MCF 10A (cell line): ENCODE results near the gene ANKDD1B. TPM values are rescaled to one million over a fixed set of nuclear protein-coding genes. Genes with fewer than 3 reads are reported as not detected.

Experiments used
- BruUV-seq: library from RNA; stranded (reverse); fragments of 400-500 nt; replicated peaks from 2 replicates; lab custom pipeline; 2021; lab: Mats Ljungman, UMichigan
- CTCF ChIA-PET: fragments of 300-600 bp; sonication (Branson Sonifier 250); formaldehyde crosslinking; extraction: SDS; loops from one replicate; lab custom pipeline; 2021; ENCODE audit warnings: antibody characterized with exemption, inconsistent platforms; lab: Yijun Ruan, JAX
- POLR2A ChIA-PET: fragments of 300-600, 350-650 bp; sonication (Branson Sonifier 250); formaldehyde crosslinking; extraction: SDS; loops from one replicate; lab custom pipeline; 2020; ENCODE audit warnings: antibody characterized with exemption, inconsistent platforms; lab: Yijun Ruan, JAX
- DNase-seq: peaks from one replicate; pipeline ENCODE4 v3.0.0-alpha.2; 2018; ENCODE audit not compliant: unreplicated experiment
- H3K27ac Mint-ChIP-seq: one replicate; pipeline ENCODE4 v1.8.0; 2022; ENCODE audit warnings: mild to moderate bottlenecking, low read depth, mixed read lengths; ENCODE audit not compliant: unreplicated experiment
- H3K27me3 Mint-ChIP-seq: one replicate; pipeline ENCODE4 v1.8.0; 2022; ENCODE audit warnings: mixed read lengths; ENCODE audit not compliant: insufficient read depth, unreplicated experiment
- H3K36me3 Mint-ChIP-seq: one replicate; pipeline ENCODE4 v1.8.0; 2022; ENCODE audit warnings: mild to moderate bottlenecking, moderate library complexity, mixed read lengths; ENCODE audit not compliant: insufficient read depth, unreplicated experiment
- H3K4me1 Mint-ChIP-seq: one replicate; pipeline ENCODE4 v1.8.0; 2022; ENCODE audit warnings: mixed read lengths; ENCODE audit not compliant: insufficient read depth, unreplicated experiment
- H3K4me3 Mint-ChIP-seq: one replicate; pipeline ENCODE4 v1.8.0; 2022; ENCODE audit warnings: mild to moderate bottlenecking, moderate library complexity, mixed read lengths; ENCODE audit not compliant: unreplicated experiment
- H3K9me3 Mint-ChIP-seq: one replicate; pipeline ENCODE4 v1.8.0; 2022; ENCODE audit warnings: mixed read lengths; ENCODE audit not compliant: unreplicated experiment
- intact Hi-C: fragments of 100-400 bp; cut with micrococcal nuclease; formaldehyde crosslinking; loops from 2 replicates; pipeline ENCODE4 v1.14.1; 2022
- total RNA-seq: library from RNA; stranded (reverse); gene quantifications from 2 replicates; pipeline ENCODE4 v1.2.3, GENCODE V29; 2022
- TF ChIP-seq, protein P1 (sequence below): fragments of 200-600 bp; IDR thresholded peaks from one replicate; pipeline ENCODE4 v1.8.0; 2022; ENCODE audit warnings: antibody characterized with exemption, mild to moderate bottlenecking; ENCODE audit not compliant: unreplicated experiment

The ANKDD1B gene
- total RNA-seq, 1 experiment from 2014 or later: 0.68 TPM

DNA sequence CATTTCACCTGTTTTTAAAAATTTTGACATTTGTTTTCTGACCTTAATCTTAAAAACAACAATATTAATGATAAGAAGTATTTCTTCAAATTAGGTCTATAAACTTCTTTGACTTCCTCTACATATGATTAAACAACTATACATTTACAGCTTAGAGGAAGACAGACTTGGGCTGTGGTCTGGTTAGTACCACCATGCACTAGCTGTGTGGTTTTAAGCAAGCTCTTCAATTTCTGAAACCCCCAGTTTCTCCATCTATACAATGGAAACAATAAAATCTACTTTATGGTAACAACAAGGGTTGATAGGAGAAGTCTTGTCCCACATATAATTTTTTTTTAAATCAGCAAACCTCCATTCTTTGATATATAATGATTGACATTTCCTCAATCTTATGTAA, 15.7 kb downstream of the ANKDD1B start:
- Mint-ChIP-seq H3K36me3 (no peaks in the 10 kb centered on the region), H3K4me1 (peaks cover 9% of the 10 kb centered on the region), H3K27me3 (no peaks in the 10 kb centered on the region), H3K4me3 (no peak overlapping the region), H3K9me3 (no peaks in the 10 kb centered on the region), H3K27ac (no peak overlapping the region)
- BruUV-seq: no TSS peak
- DNase-seq: no peak
- POLR2A ChIA-PET: no interaction called here
- intact Hi-C loops: no loop called here
- CTCF ChIA-PET: no interaction called here
- TF ChIP-seq, protein P1, sequence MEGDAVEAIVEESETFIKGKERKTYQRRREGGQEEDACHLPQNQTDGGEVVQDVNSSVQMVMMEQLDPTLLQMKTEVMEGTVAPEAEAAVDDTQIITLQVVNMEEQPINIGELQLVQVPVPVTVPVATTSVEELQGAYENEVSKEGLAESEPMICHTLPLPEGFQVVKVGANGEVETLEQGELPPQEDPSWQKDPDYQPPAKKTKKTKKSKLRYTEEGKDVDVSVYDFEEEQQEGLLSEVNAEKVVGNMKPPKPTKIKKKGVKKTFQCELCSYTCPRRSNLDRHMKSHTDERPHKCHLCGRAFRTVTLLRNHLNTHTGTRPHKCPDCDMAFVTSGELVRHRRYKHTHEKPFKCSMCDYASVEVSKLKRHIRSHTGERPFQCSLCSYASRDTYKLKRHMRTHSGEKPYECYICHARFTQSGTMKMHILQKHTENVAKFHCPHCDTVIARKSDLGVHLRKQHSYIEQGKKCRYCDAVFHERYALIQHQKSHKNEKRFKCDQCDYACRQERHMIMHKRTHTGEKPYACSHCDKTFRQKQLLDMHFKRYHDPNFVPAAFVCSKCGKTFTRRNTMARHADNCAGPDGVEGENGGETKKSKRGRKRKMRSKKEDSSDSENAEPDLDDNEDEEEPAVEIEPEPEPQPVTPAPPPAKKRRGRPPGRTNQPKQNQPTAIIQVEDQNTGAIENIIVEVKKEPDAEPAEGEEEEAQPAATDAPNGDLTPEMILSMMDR: no peak

DNA sequence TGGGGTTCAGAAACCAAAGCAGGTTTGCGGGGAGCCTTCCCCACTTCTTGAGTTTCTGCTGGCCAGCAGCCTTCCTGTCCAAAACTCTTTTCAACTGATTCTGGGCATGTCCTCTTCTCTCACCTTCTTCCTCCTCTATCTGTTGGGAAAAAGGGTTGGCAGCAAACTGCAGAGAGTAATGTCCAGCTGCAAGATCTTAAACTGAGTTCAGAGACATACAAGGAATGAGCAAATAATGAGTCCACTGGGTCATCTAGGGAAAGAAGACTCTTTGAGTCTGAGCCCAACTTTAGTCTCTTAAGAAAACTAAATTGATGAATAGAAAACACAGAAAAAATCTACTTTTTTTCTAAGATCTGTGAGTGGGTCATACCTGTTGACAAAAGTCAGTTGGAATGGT, 16.5 kb downstream of the ANKDD1B start:
- peaks cover 9% of the 10 kb centered on the region for H3K4me1 Mint-ChIP-seq
- H3K9me3 Mint-ChIP-seq: no peaks in the 10 kb centered on the region
- TF ChIP-seq, protein P1: no peak
- H3K36me3 Mint-ChIP-seq: no peaks in the 10 kb centered on the region
- no peak overlapping the region for H3K27ac Mint-ChIP-seq
- BruUV-seq: no TSS peak
- no peak overlapping the region for H3K4me3 Mint-ChIP-seq
- no peaks in the 10 kb centered on the region for H3K27me3 Mint-ChIP-seq
- intact Hi-C loops: no loop called here
- no peak for DNase-seq
- ChIA-PET POLR2A (interaction anchor here (0.8 kb wide), 1 partner anchor 59 kb away, joined by 4 read pairs; no protein-coding TSS in a partner anchor), CTCF (interaction anchor here (0.6 kb wide), 1 partner anchor 1771 kb away, joined by 3 read pairs; no protein-coding TSS in a partner anchor)

DNA sequence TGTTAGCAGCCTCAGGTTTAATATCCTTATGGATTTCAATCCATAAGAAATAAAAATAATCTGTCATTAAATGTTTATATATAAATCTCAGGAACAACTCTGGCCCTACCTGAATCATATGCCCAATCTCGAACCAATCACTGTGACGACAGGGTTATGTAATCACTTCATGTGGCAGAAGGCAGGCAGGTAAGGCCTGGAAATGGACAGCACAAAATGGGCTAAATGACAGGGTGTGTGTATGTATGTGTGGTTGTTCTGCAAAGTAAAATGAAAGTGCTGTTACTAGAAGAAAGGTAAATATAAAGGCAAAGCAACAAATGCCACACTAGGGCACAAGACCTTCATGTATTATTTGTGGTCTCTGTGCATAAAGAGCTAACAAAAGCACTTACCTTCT, 19.6 kb downstream of the ANKDD1B start:
- no peaks in the 10 kb centered on the region for H3K9me3 Mint-ChIP-seq
- BruUV-seq: no TSS peak
- no peak for DNase-seq
- H3K4me1 Mint-ChIP-seq: no peaks in the 10 kb centered on the region
- H3K4me3 Mint-ChIP-seq: no peak overlapping the region
- no peaks in the 10 kb centered on the region for H3K36me3 Mint-ChIP-seq
- no peak overlapping the region for H3K27ac Mint-ChIP-seq
- H3K27me3 Mint-ChIP-seq: no peaks in the 10 kb centered on the region
- ChIA-PET CTCF (interaction anchor here (0.6 kb wide), 1 partner anchor 121 kb away, joined by 3 read pairs; no protein-coding TSS in a partner anchor), POLR2A (interaction anchor here (0.7 kb wide), 1 partner anchor 44 kb away, joined by 3 read pairs; no protein-coding TSS in a partner anchor)
- intact Hi-C loops: no loop called here
- TF ChIP-seq, protein P1: no peak

DNA sequence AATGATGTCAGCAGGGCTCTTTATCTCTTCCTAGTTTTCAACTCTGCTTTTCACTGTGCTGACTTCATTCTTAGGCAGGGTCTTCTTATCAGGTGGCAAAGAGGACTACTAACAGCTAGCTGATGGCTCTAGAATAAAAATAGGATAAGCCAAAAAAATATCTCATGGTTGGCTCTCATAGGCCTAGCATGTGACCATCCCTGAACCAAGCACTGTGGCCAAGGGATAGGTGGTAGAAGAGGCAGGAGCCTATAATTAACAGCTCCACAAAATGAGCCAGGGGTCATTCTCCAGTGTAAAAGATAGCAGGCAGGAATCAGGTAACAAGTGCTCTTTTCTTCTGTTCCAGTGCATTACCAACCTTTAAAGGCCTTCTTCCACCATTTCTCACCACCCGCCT, 21.1 kb downstream of the ANKDD1B start:
- CTCF ChIA-PET: no interaction called here
- Mint-ChIP-seq H3K4me3 (no peak overlapping the region), H3K27me3 (no peaks in the 10 kb centered on the region), H3K36me3 (no peaks in the 10 kb centered on the region), H3K27ac (no peak overlapping the region), H3K9me3 (no peaks in the 10 kb centered on the region), H3K4me1 (no peaks in the 10 kb centered on the region)
- no TSS peak for BruUV-seq
- TF ChIP-seq, protein P1: no peak
- DNase-seq: no peak
- intact Hi-C loops: no loop called here
- POLR2A ChIA-PET: no interaction called here
